BE2C (cell line): ENCODE results near the gene PARS2.

ENCODE experiments used
- DNase-seq: peaks from one replicate; pipeline ENCODE4 v3.0.0-alpha.2; 2020
- H3K27me3 ChIP-seq: fragments of 250-450 bp; sonication (Bioruptor Pico); 2 replicates; pipeline ENCODE4 v1.5.1; 2020; ENCODE audit warnings: mild to moderate bottlenecking
- H3K36me3 ChIP-seq: fragments of 250-450 bp; sonication (Bioruptor Pico); 2 replicates; pipeline ENCODE4 v1.5.1; 2020; ENCODE audit warnings: mild to moderate bottlenecking
- H3K4me1 ChIP-seq: fragments of 250-450 bp; sonication (Bioruptor Pico); 2 replicates; pipeline ENCODE4 v1.5.1; 2020
- H3K4me3 ChIP-seq: 2 replicates; pipeline ENCODE4 v1.5.1; 2011; ENCODE audit warnings: low read depth, low read length
- H3K9me3 ChIP-seq: fragments of 250-450 bp; sonication (Bioruptor Pico); 2 replicates; pipeline ENCODE4 v1.5.1; 2020
- TF ChIP-seq, protein P1 (sequence below): IDR thresholded peaks from 2 replicates; pipeline ENCODE4 v1.5.1; 2012; ENCODE audit warnings: mild to moderate bottlenecking, low read depth, low read length

The PARS2 gene

DNA sequence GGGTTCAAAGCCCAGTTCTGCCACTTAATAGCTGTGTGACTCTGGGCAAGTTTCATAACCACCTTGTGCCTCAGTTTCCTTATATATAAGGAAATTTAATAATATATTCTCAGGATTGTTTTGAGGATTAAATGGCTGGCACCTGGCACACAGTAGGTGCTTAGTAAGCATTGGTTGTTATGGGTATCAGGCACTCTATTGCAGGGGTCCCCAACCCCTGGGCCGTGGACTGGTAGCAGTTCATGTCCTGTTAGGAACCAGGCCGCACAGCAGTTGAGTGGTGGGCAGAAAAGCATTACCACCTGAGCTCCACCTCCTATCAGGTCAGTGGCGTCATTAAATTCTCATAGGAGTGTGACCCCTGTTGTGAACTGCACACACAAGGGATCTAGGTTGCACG, 18.5 kb downstream of the PARS2 start:
- no peaks in the 10 kb centered on the region for H3K9me3 ChIP-seq
- no peak overlapping the region for H3K4me3 ChIP-seq
- no peak for DNase-seq
- no peaks in the 10 kb centered on the region for H3K27me3 ChIP-seq
- TF ChIP-seq, protein P1, sequence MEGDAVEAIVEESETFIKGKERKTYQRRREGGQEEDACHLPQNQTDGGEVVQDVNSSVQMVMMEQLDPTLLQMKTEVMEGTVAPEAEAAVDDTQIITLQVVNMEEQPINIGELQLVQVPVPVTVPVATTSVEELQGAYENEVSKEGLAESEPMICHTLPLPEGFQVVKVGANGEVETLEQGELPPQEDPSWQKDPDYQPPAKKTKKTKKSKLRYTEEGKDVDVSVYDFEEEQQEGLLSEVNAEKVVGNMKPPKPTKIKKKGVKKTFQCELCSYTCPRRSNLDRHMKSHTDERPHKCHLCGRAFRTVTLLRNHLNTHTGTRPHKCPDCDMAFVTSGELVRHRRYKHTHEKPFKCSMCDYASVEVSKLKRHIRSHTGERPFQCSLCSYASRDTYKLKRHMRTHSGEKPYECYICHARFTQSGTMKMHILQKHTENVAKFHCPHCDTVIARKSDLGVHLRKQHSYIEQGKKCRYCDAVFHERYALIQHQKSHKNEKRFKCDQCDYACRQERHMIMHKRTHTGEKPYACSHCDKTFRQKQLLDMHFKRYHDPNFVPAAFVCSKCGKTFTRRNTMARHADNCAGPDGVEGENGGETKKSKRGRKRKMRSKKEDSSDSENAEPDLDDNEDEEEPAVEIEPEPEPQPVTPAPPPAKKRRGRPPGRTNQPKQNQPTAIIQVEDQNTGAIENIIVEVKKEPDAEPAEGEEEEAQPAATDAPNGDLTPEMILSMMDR = no peak
- no peaks in the 10 kb centered on the region for H3K4me1 ChIP-seq
- H3K36me3 ChIP-seq = 0 out of 2 replicates have a peak, but pooled peaks cover 2% of the 10 kb centered on the region

DNA sequence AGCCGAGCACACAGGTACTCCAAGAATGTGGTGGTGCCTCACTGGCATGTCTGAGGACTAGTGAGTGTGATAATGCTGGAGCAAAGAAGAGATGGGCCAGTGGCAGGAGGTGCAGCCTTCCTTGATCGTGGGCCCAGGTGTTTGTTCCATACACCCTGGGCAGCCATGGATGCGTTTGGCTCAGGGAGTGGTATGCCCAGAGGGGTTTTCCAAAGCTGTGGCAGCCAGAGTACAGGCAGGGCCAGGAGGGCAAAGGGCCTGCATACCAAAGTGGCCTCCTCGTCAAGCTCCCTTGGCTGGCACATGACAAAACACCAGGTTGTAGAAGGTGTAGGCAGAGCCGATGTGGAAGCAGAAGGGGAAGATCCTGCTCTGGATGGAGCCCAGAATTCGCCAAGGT, 19.0 kb downstream of the PARS2 start:
- Histone ChIP-seq H3K4me1 (no peaks in the 10 kb centered on the region), H3K36me3 (0 out of 2 replicates have a peak, but pooled peaks cover 2% of the 10 kb centered on the region)
- DNase-seq = no peak

DNA sequence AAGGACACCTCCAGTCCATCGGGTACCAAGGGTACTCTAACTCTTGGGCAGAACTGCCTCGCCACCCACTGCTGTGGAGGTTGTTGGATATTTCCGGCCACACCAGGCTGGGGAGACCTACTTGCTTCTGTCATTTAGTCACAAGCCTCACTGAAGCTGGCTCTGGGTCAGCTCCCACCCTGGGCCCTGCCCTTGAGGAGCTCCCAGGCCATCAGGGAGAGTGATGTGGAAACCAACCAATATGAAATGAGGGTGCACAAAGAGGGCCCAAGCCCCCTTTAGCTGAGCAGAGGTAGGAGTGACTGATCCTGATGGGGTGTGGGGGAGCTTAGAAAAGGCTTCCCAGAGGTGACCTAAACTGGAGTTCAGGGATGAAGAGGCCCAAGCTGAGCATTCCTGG, 19.6 kb downstream of the PARS2 start:
- Histone ChIP-seq H3K36me3 (0 out of 2 replicates have a peak, but pooled peaks cover 2% of the 10 kb centered on the region), H3K9me3 (no peaks in the 10 kb centered on the region), H3K27me3 (no peaks in the 10 kb centered on the region), H3K4me1 (no peaks in the 10 kb centered on the region), H3K4me3 (no peak overlapping the region)
- TF ChIP-seq, protein P1 = no peak
- no peak for DNase-seq

More for the DNA sequence above, 19.0 kb downstream of the PARS2 start:
- Histone ChIP-seq H3K9me3 (no peaks in the 10 kb centered on the region), H3K4me3 (no peak overlapping the region), H3K27me3 (no peaks in the 10 kb centered on the region)
- TF ChIP-seq, protein P1 = no peak

DNA sequence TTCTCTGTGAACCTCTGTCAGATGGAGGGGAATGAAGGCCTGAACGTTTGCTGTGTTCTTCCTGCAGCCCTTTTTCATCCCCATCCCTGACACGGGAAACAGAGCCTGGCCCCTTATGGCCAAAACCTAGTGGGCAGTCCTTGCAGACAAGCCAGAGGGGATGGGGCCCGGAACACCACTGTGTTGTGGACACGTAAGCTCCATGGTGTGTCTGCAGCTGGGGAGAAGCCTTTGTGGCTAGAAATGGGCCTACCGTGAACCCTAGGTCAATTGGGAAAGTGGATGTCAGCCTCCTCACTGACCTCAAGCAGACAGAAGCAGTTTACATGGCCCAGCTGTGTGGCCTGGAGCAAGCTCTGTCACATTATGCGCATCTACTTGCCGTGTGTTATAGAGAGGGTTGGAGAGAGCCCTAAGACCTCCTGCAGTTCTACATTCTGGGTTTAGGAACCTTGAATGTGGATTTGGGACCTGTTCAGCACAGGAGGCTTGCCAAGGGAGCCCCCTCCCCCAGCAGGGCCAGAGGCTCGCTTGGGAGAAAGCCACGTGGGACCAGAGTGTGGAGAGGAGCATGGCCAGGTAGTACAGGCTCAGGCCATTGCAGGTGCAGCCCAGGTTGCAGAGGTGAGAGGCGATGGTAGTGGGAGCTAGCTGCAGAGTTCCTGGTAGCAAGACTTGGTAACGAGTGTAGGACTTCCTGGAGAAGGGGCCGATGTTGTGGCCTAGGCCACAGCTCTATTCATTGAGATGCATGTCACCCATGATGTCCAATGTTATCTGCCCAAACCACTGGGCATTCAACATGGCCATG, 20.7 kb downstream of the PARS2 start:
- Histone ChIP-seq H3K9me3 (no peaks in the 10 kb centered on the region), H3K4me1 (no peaks in the 10 kb centered on the region), H3K36me3 (0 out of 2 replicates have a peak, but pooled peaks cover 2% of the 10 kb centered on the region), H3K27me3 (no peaks in the 10 kb centered on the region), H3K4me3 (no peak overlapping the region)
- DNase-seq = no peak
- TF ChIP-seq, protein P1 = no peak

DNA sequence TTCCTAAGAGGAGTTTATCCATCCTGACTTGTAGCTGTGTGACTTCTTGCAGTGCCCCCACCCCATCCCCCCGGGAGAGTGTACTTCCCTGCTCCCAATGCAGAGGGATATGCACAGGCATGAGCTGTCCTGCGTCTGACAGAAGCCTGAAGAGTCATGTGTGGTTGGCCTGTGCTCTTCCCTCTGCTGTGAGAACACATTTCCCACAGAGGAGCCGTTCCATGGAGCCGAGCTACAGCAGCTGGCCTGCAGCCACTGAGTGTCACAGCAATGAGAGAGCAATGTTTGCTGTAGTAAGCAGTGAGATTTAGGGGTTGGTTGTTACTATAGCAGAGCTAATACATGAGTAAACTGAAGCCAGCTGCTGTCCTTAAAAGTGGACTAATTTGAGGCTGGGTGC, 22.0 kb downstream of the PARS2 start:
- no peaks in the 10 kb centered on the region for H3K27me3 ChIP-seq
- TF ChIP-seq, protein P1 = no peak
- H3K36me3 ChIP-seq = 0 out of 2 replicates have a peak, but pooled peaks cover 2% of the 10 kb centered on the region
- H3K9me3 ChIP-seq = no peaks in the 10 kb centered on the region
- H3K4me1 ChIP-seq = no peaks in the 10 kb centered on the region
- no peak overlapping the region for H3K4me3 ChIP-seq
- DNase-seq = no peak

DNA sequence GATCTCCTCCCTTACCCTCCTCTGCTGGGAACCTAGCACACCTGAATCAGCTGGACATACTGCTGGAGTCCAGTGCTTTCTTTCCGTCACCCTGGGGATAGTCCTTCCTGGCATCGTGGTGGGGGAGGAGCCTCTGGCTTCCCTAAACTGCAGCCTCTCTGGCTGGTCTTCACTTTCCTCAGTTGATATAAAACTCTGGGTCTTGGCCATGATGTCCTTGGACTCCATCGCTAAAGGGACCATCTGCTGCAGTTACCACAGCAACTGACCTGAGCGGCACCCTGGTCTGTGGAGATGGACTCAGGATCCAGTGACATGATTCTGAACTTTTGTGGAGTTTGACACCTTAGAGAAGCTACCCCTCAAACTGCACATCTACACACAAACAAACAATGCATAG, 22.8 kb downstream of the PARS2 start:
- DNase-seq = no peak
- TF ChIP-seq, protein P1 = no peak
- 0 out of 2 replicates have a peak, but pooled peaks cover 5% of the 10 kb centered on the region for H3K36me3 ChIP-seq
- no peaks in the 10 kb centered on the region for H3K4me1 ChIP-seq
- H3K27me3 ChIP-seq = no peaks in the 10 kb centered on the region
- H3K9me3 ChIP-seq = no peaks in the 10 kb centered on the region
- H3K4me3 ChIP-seq = no peak overlapping the region
